GM19193 (cell line): Measurements from ENCODE around the gene SHB.

ENCODE experiments used
- POLR2A ChIP-seq: IDR thresholded peaks from 4 replicates; pipeline ENCODE4 v1.6.1; 2011; ENCODE audit not compliant: insufficient read depth, insufficient read length; ENCODE audit errors: extremely low read depth

Gene SHB

GRCh38 chr9:37916471-37917312 is 152.3 kb downstream of the SHB start:
- no peak for TF ChIP-seq POLR2A

- no peak for TF ChIP-seq POLR2A
Measured at GRCh38 chr9:37915911-37916470, 153.0 kb downstream of the SHB start.

GRCh38 chr9:37914701-37915358 is 154.2 kb downstream of the SHB start:
- TF ChIP-seq POLR2A = no peak

GRCh38 chr9:37914154-37914551 is 154.9 kb downstream of the SHB start:
- TF ChIP-seq POLR2A = no peak

- no peak for TF ChIP-seq POLR2A
Measured at GRCh38 chr9:37913480-37914153, 155.4 kb downstream of the SHB start.

- TF ChIP-seq POLR2A = no peak
Measured at GRCh38 chr9:37911271-37911681, 157.8 kb downstream of the SHB start.

GRCh38 chr9:37910271-37910670 is 158.8 kb downstream of the SHB start:
- no peak for TF ChIP-seq POLR2A

- no peak for TF ChIP-seq POLR2A
Measured at GRCh38 chr9:37909326-37909725, 159.7 kb downstream of the SHB start.

- no peak for TF ChIP-seq POLR2A
Measured at GRCh38 chr9:37908698-37909186, 160.3 kb downstream of the SHB start.

- TF ChIP-seq POLR2A = no peak
Measured at GRCh38 chr9:37908283-37908682, 160.7 kb downstream of the SHB start.

GRCh38 chr9:37906312-37907239 is 162.5 kb downstream of the SHB start:
- TF ChIP-seq POLR2A = no peak

GRCh38 chr9:37905776-37906175 is 163.3 kb downstream of the SHB start:
- TF ChIP-seq POLR2A = no peak

GRCh38 chr9:37905131-37905505 is 163.9 kb downstream of the SHB start:
- TF ChIP-seq POLR2A = no peak

- TF ChIP-seq POLR2A = no peak
Measured at GRCh38 chr9:37904445-37905130, 164.4 kb downstream of the SHB start.
